H1 (cell line): ENCODE measurements around the gene KIFC1. TPM values are rescaled to one million over a fixed set of nuclear protein-coding genes. Genes with fewer than 3 reads are reported as not detected.

Source experiments
- CTCF ChIA-PET: fragments of 300-600 bp; sonication (Branson Sonifier 250); formaldehyde crosslinking; loops from one replicate; lab custom pipeline; 2021; ENCODE audit not compliant: partially characterized antibody; lab: Charles Lee
- POLR2A ChIA-PET: fragments of 300-600 bp; sonication (Branson Sonifier 250); formaldehyde crosslinking; loops from one replicate; lab custom pipeline; 2021; ENCODE audit warnings: inconsistent platforms; ENCODE audit not compliant: partially characterized antibody; lab: Charles Lee
- DNase-seq, 2 experiments: peaks; one replicate each; pipeline versions ENCODE4 v3.0.0 to v3.0.0-alpha.2; 2010 to 2022; ENCODE audit warnings: low spot score in 2 of 2, low read depth in 1 of 2, mixed read lengths in 1 of 2
- FAIRE-seq: peaks from 2 replicates; lab custom pipeline; 2011; peaks lifted over from hg19 to GRCh38; lab: Jason Lieb, UNC
- H2AFZ ChIP-seq: 2 replicates; pipeline ENCODE4 v1.8.1; 2012; ENCODE audit warnings: low read length, inconsistent platforms
- H2AK5ac ChIP-seq: 2 replicates; pipeline ENCODE4 v1.6.1; 2013; ENCODE audit warnings: low read depth, low read length
- H2BK120ac ChIP-seq: replicated peaks from 2 replicates; pipeline ENCODE3; 2013; ENCODE audit warnings: low read depth, low read length, inconsistent platforms
- H2BK12ac ChIP-seq: 2 replicates; pipeline ENCODE4 v1.6.1; 2013; ENCODE audit warnings: low read depth, low read length
- H2BK15ac ChIP-seq: 2 replicates; pipeline ENCODE4 v1.6.1; 2013; ENCODE audit warnings: low read length
- H2BK20ac ChIP-seq: 2 replicates; pipeline ENCODE4 v1.6.1; 2013; ENCODE audit warnings: low read length
- H2BK5ac ChIP-seq: 2 replicates; pipeline ENCODE4 v1.6.1; 2013; ENCODE audit warnings: low read depth, low read length
- H3K14ac ChIP-seq: 2 replicates; pipeline ENCODE4 v1.6.1; 2013; ENCODE audit warnings: inconsistent platforms; ENCODE audit not compliant: insufficient read length
- H3K18ac ChIP-seq: 2 replicates; pipeline ENCODE4 v1.6.1; 2013; ENCODE audit warnings: low read length; ENCODE audit errors: extremely low read depth
- H3K23ac ChIP-seq: 2 replicates; pipeline ENCODE4 v1.6.1; 2013; ENCODE audit warnings: inconsistent platforms; ENCODE audit not compliant: insufficient read length
- H3K23me2 ChIP-seq: 2 replicates; pipeline ENCODE4 v1.6.1; 2013; ENCODE audit warnings: low read depth, low read length
- H3K27ac ChIP-seq: 2 replicates; pipeline ENCODE4 v1.6.1; 2011; ENCODE audit warnings: low read depth, low read length, inconsistent platforms
- H3K27me3 ChIP-seq, 4 experiments: replicated peaks in 1 of 4; 1 replicate in 1 of 4; 2 replicates in 3 of 4; pipeline versions ENCODE4 v1.6.1 to v1.8.1; 2011 to 2013; ENCODE audit warnings: low read length in 3 of 4, mild to moderate bottlenecking in 3 of 4, inconsistent platforms in 2 of 4, mixed read lengths in 2 of 4, moderate library complexity in 1 of 4; ENCODE audit not compliant: control insufficient read depth in 3 of 4, insufficient read depth in 3 of 4; ENCODE audit errors: extremely low read depth in 1 of 4
- H3K36me3 ChIP-seq, 4 experiments: 2 replicates each; pipeline versions ENCODE4 v1.6.1 to v1.8.1; 2011 to 2013; ENCODE audit warnings: mild to moderate bottlenecking in 4 of 4, low read length in 3 of 4, moderate library complexity in 2 of 4, control low read depth in 1 of 4, inconsistent platforms in 1 of 4; ENCODE audit not compliant: insufficient read depth in 4 of 4, control insufficient read depth in 2 of 4
- H3K4ac ChIP-seq: replicated peaks from 2 replicates; pipeline ENCODE3; 2013; ENCODE audit warnings: low read length, low read depth, mixed read lengths, inconsistent platforms; ENCODE audit not compliant: insufficient read length
- H3K4me1 ChIP-seq, 4 experiments: replicated peaks in 1 of 4; 1 replicate in 1 of 4; 2 replicates in 3 of 4; pipeline versions ENCODE4 v1.6.1 to v1.8.1; 2011 to 2013; ENCODE audit warnings: low read length in 3 of 4, inconsistent platforms in 2 of 4, mixed read lengths in 1 of 4; ENCODE audit not compliant: insufficient read depth in 4 of 4, control insufficient read depth in 3 of 4
- H3K4me2 ChIP-seq, 2 experiments: 2 replicates each; pipeline versions ENCODE4 v1.6.1 to v1.8.1; 2011 to 2013; ENCODE audit warnings: low read depth in 2 of 2, low read length in 2 of 2, control low read depth in 1 of 2, inconsistent platforms in 1 of 2, mild to moderate bottlenecking in 1 of 2; ENCODE audit not compliant: insufficient read depth in 1 of 2
- H3K4me3 ChIP-seq, 4 experiments: fragments of 200-600, 300-600 bp in 1 of 4; sonication (generic), shearing (Covaris generic), sonication (Bioruptor Twin) in 1 of 4; 2 replicates each; pipeline versions ENCODE4 v1.5.1 to v1.8.1; 2011 to 2016; ENCODE audit warnings: low read length in 4 of 4, low read depth in 3 of 4, control low read depth in 2 of 4, inconsistent platforms in 2 of 4, mild to moderate bottlenecking in 2 of 4, mixed read lengths in 1 of 4, moderate library complexity in 1 of 4; ENCODE audit not compliant: insufficient read depth in 2 of 4; ENCODE audit errors: extremely low read depth in 1 of 4
- H3K56ac ChIP-seq: replicated peaks from 2 replicates; pipeline ENCODE3; 2013; ENCODE audit warnings: low read depth, mild to moderate bottlenecking, mixed read lengths, low read length, inconsistent platforms; ENCODE audit not compliant: insufficient read length
- H3K79me1 ChIP-seq: 2 replicates; pipeline ENCODE4 v1.6.1; 2013; ENCODE audit warnings: low read depth, low read length, control low read depth
- H3K79me2 ChIP-seq, 2 experiments: 2 replicates each; pipeline versions ENCODE4 v1.6.1 to v1.8.1; 2012 to 2013; ENCODE audit warnings: low read length in 2 of 2, mild to moderate bottlenecking in 2 of 2, inconsistent platforms in 1 of 2; ENCODE audit not compliant: insufficient read depth in 2 of 2, control insufficient read depth in 1 of 2
- H3K9ac ChIP-seq, 4 experiments: replicated peaks in 1 of 4; 1 replicate in 1 of 4; 2 replicates in 3 of 4; pipeline versions ENCODE4 v1.6.1 to v1.8.1; 2011 to 2013; ENCODE audit warnings: low read depth in 3 of 4, low read length in 3 of 4, control low read depth in 2 of 4, mild to moderate bottlenecking in 2 of 4, moderate library complexity in 2 of 4, inconsistent platforms in 1 of 4; ENCODE audit errors: extremely low read depth in 1 of 4
- H3K9me3 ChIP-seq, 2 experiments: 2 replicates each; pipeline versions ENCODE4 v1.6.1 to v1.8.1; 2012 to 2013; ENCODE audit warnings: mild to moderate bottlenecking in 2 of 2, moderate library complexity in 2 of 2, control low read depth in 1 of 2, inconsistent platforms in 1 of 2, low read depth in 1 of 2, low read length in 1 of 2, mixed read lengths in 1 of 2; ENCODE audit not compliant: insufficient read depth in 2 of 2
- H4K20me1 ChIP-seq, 2 experiments: replicated peaks in 1 of 2; 2 replicates each; pipeline versions ENCODE3 to v1.8.1; 2011 to 2013; ENCODE audit warnings: inconsistent platforms in 2 of 2, low read length in 2 of 2, mild to moderate bottlenecking in 1 of 2; ENCODE audit not compliant: insufficient read depth in 2 of 2, control insufficient read depth in 1 of 2
- H4K5ac ChIP-seq: 2 replicates; pipeline ENCODE4 v1.6.1; 2013; ENCODE audit warnings: low read length, low read depth, mixed read lengths, inconsistent platforms; ENCODE audit not compliant: insufficient read length
- H4K8ac ChIP-seq: 2 replicates; pipeline ENCODE4 v1.8.0; 2013; ENCODE audit warnings: mild to moderate bottlenecking, moderate library complexity, low read length, inconsistent platforms; ENCODE audit not compliant: insufficient read depth; ENCODE audit errors: extremely low read depth
- H4K91ac ChIP-seq: replicated peaks from 2 replicates; pipeline ENCODE3; 2013; ENCODE audit warnings: low read length, mixed read lengths, inconsistent platforms; ENCODE audit not compliant: insufficient read length
- ATF3 ChIP-seq: IDR thresholded peaks from 2 replicates; pipeline ENCODE4 v1.6.1; 2011; ENCODE audit warnings: low read depth, mild to moderate bottlenecking, low read length; ENCODE audit not compliant: insufficient read depth
- CEBPB ChIP-seq: IDR thresholded peaks from 2 replicates; pipeline ENCODE4 v1.6.1; 2012; ENCODE audit warnings: low read depth, low read length
- CREB1 ChIP-seq: IDR thresholded peaks from 2 replicates; pipeline ENCODE4 v1.6.1; 2012; ENCODE audit warnings: inconsistent platforms
- EZH2 ChIP-seq: fragments of 200-600 bp; sonication (generic); IDR thresholded peaks from 2 replicates; pipeline ENCODE4 v1.7.1; 2012; ENCODE audit warnings: low read depth, mild to moderate bottlenecking, moderate library complexity, low read length, inconsistent platforms; ENCODE audit not compliant: severe bottlenecking
- GABPA ChIP-seq: IDR thresholded peaks from 2 replicates; pipeline ENCODE4 v1.6.1; 2011; ENCODE audit warnings: mild to moderate bottlenecking, low read length, moderate library complexity, borderline replicate concordance; ENCODE audit not compliant: insufficient read depth
- MAFK ChIP-seq: IDR thresholded peaks from 2 replicates; pipeline ENCODE4 v1.6.1; 2012; ENCODE audit warnings: low read depth, mild to moderate bottlenecking, improper control_type of control experiment, low read length
- SP2 ChIP-seq: IDR thresholded peaks from 2 replicates; pipeline ENCODE4 v1.6.1; 2012; ENCODE audit warnings: mild to moderate bottlenecking, low read length, inconsistent platforms
- whole genome bisulfite sequencing, 2 experiments: shearing (Covaris generic) in 1 of 2; methylation state at CpG; one replicate each; pipeline versions ENCODE4 v1.1.6 to v1.1.7; 2013 to 2015; ENCODE audit warnings: low lambda C conversion rate in 2 of 2, mixed read lengths in 2 of 2, inconsistent platforms in 1 of 2, low coverage in 1 of 2, missing lambda C conversion rate in 1 of 2; ENCODE audit not compliant: insufficient replicate concordance in 2 of 2, insufficient coverage in 1 of 2, insufficient read length in 1 of 2; ENCODE audit errors: extremely low coverage in 1 of 2, missing lambda C conversion rate in 1 of 2; 5-methylcytosine and 5-hydroxymethylcytosine counted together
- polyA plus RNA-seq, 7 experiments: library from polyadenylated mRNA; depleted of rRNA in 3 of 7; stranded (reverse) in 5 of 7; unstranded in 2 of 7; fragments of >200 nt in 5 of 7; fragments of 200-250 nt in 2 of 7; gene quantifications; 1 replicate in 5 of 7; 2 replicates in 1 of 7; 4 replicates in 1 of 7; pipeline versions ENCODE4 v1.2.1 to v1.2.3, GENCODE V29; 2011 to 2013; ENCODE audit warnings: missing spikeins in 2 of 7, mixed read lengths in 2 of 7
- total RNA-seq: library from RNA; stranded (reverse); fragmentation: NEBNext Ultra II Directional; extraction: Animal tissue kit (Norgen Biotek cat#: 25700); gene quantifications from 2 replicates; pipeline ENCODE4 v1.2.1, GENCODE V29; 2021

KIFC1 gene
- total and polyA plus RNA-seq, 2 of the 8 experiments (the other 6 are each of a cell fraction or from before 2014, with no cell fraction given): 46.6 to 64.3 TPM

- Histone ChIP-seq H3K79me1 (peaks cover 5% of the 10 kb centered on the region; the same call in 1 of the 2 replicates), H2BK20ac (no peak overlapping the region), H3K18ac (no peak overlapping the region), H2BK120ac (no peak overlapping the region), H2BK15ac (no peak overlapping the region; the same call in 1 of the 2 replicates), H3K14ac (no peak overlapping the region), H3K27me3 (no peaks in the 10 kb centered on the region), H2BK12ac (no peak overlapping the region), H3K4ac (no peak overlapping the region), H3K4me3 (no peak overlapping the region), H3K36me3 (peaks cover 10 to 12% (median 11%) of the 10 kb centered on the region in 4 experiments; a peak in 5 of 8 replicates), H3K23ac (no peak overlapping the region), H4K20me1 (no peaks in the 10 kb centered on the region), H2AFZ (no peak overlapping the region), H3K9me3 (no peaks in the 10 kb centered on the region), H2BK5ac (no peak overlapping the region), H4K5ac (no peak overlapping the region), H2AK5ac (no peak overlapping the region), H4K91ac (no peak overlapping the region), H3K23me2 (peaks cover 5% of the 10 kb centered on the region), H3K79me2 (peaks cover 0 to 13% of the 10 kb centered on the region in 2 experiments; a peak in 2 of 4 replicates), H3K27ac (no peak overlapping the region), H4K8ac (no peak overlapping the region), H3K4me1 (peaks cover 0 to 5% (median 4%) of the 10 kb centered on the region in 4 experiments; a peak in 5 of 7 replicates), H3K56ac (no peak overlapping the region), H3K4me2 (no peak overlapping the region), H3K9ac (no peak overlapping the region)
- no peak for DNase-seq
- ChIA-PET POLR2A (interaction anchor here (1.1 to 17.2 kb wide), 5 partner anchors 8 to 182 kb away, joined by 4 to 381 read pairs (median 6); partner anchors contain the start of gene B3GALT4), CTCF (interaction anchor here (1.3 kb wide), 1 partner anchor 28 kb away, joined by 3 read pairs; no protein-coding TSS in a partner anchor)
- no peak for FAIRE-seq
- no peak for TF ChIP-seq CREB1
- TF ChIP-seq MAFK: no peak
- no peak for TF ChIP-seq CEBPB
- no peak for TF ChIP-seq SP2
- no peak for TF ChIP-seq GABPA
- TF ChIP-seq ATF3: no peak
- TF ChIP-seq EZH2: no peak
- 90% methylated on average over 2 of the region's 2 CpGs; no CpG with 5 or more reads in 1 of the 2 experiments for WGBS, 2 experiments
Measured at GRCh38 chr6:33459226-33459625, 67.6 kb downstream of the KIFC1 start.
